ENCODE data around the gene HCN4.

HCN4 gene

GRCh38 chr15:73362900-73363299 lies 5.9 kb downstream of the HCN4 start:
- no peak for DNase-seq (ENCODE audit: low read depth in 2 of 2)
- H3K4me3 ChIP-seq (replicated peaks in 1 of 2; ENCODE audit: low read depth in 2 of 2, low read length in 2 of 2): no peak overlapping the region
- no peak for TF ChIP-seq CTCF (IDR thresholded peaks at IDR 0.05; ENCODE audit: low read depth, low read length)

- DNase-seq (ENCODE audit: low read depth in 2 of 2): no peak
- no peak overlapping the region for H3K4me3 ChIP-seq (replicated peaks in 1 of 2; ENCODE audit: low read depth in 2 of 2, low read length in 2 of 2)
- no peak for TF ChIP-seq CTCF (IDR thresholded peaks at IDR 0.05; ENCODE audit: low read depth, low read length)
Measured at GRCh38 chr15:73361337-73361736, 7.4 kb downstream of the HCN4 start.

GRCh38 chr15:73359651-73360050 lies 9.1 kb downstream of the HCN4 start:
- TF ChIP-seq CTCF (IDR thresholded peaks at IDR 0.05; ENCODE audit: low read depth, low read length): no peak
- no peak overlapping the region for H3K4me3 ChIP-seq (replicated peaks in 1 of 2; ENCODE audit: low read depth in 2 of 2, low read length in 2 of 2)
- DNase-seq (ENCODE audit: low read depth in 2 of 2): no peak

GRCh38 chr15:73357999-73358665 lies 10.6 kb downstream of the HCN4 start:
- no peak for TF ChIP-seq CTCF (IDR thresholded peaks at IDR 0.05; ENCODE audit: low read depth, low read length)

GRCh38 chr15:73355612-73356265 lies 13.0 kb downstream of the HCN4 start:
- no peak overlapping the region for H3K4me3 ChIP-seq (replicated peaks in 1 of 2; ENCODE audit: low read depth in 2 of 2, low read length in 2 of 2)
- TF ChIP-seq CTCF (IDR thresholded peaks at IDR 0.05; ENCODE audit: low read depth, low read length): no peak
- DNase-seq (ENCODE audit: low read depth in 2 of 2): no peak

More at GRCh38 chr15:73357999-73358665, 10.6 kb downstream of the HCN4 start:
- no peak for DNase-seq (ENCODE audit: low read depth in 2 of 2)
- H3K4me3 ChIP-seq (replicated peaks in 1 of 2; ENCODE audit: low read depth in 2 of 2, low read length in 2 of 2): no peak overlapping the region

- no peak for TF ChIP-seq CTCF (IDR thresholded peaks at IDR 0.05; ENCODE audit: low read depth, low read length)
- no peak overlapping the region for H3K4me3 ChIP-seq (replicated peaks in 1 of 2; ENCODE audit: low read depth in 2 of 2, low read length in 2 of 2)
- no peak for DNase-seq (ENCODE audit: low read depth in 2 of 2)
Measured at GRCh38 chr15:73354241-73354640, 14.5 kb downstream of the HCN4 start.

All from cardiac fibroblast (primary cell).